ENCODE results near the gene FAM217A. TPM values are rescaled to one million over a fixed set of nuclear protein-coding genes. Genes with fewer than 3 reads are reported as not detected.
"Not testable (repeated sequence)": the region's sequence is repeated elsewhere in the genome, so short reads cannot be mapped to it uniquely, and the experiment has no call there.

FAM217A gene
- total and polyA plus RNA-seq, 10 donors, result not detected

DNA sequence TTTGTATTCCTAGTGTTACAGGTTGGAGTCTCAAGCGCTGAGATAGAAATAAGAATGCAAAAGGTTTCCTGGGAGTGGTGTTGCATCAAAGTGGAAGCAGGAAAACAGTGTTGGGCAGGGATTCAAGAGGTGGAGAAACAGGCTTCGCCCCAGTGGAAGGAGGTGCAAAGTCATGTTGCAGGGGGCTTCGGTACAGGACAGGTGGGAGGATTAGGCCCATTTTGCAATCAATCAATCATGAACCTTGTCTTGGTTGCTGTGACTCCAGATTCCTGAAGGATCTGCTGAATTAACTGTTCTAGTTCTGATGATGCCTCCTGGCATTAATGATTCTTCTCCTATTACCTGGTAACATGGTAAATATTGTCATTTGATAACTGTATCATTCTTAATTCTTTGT, 22.4 kb upstream of the FAM217A start:
- intact Hi-C loops (cut with DNase I; ENCODE audit: low total_unique reads), result no loop called here

DNA sequence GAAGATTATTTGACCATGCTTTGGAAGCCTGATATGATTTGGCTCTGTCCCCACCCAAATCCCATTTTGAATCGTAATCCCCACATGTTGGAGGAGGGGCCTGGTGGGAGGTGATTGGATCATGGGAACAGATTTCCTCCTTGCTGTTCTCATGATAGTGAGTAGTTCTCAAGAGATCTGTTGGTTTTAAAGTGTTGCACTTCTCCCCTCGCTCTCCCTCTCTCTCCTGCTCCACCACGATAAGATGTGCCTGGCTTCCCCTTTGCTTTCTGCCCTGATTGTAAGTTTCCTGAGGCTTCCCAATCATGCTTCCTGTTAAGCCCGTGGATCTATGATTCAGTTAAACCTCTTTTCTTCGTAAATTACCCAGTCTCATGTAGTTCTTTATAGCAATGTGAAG, 21.7 kb upstream of the FAM217A start:
- DNase-seq, result no peak
- Histone ChIP-seq H3K27me3 (replicated peaks in 1 of 7) (no peaks in the 10 kb centered on the region), H3K27ac (no peak overlapping the region), H3K4me3 (no peak overlapping the region), H3K4me1 (no peaks in the 10 kb centered on the region), H3K9me3 (no peaks in the 10 kb centered on the region), H3K36me3 (no peaks in the 10 kb centered on the region)
- intact Hi-C loops (cut with DNase I; ENCODE audit: low total_unique reads), result no loop called here
- WGBS, 5 donors, result 52 to 67% (median 62%) methylated on average over 5 of the region's 5 CpGs
- TF ChIP-seq POLR2A (IDR thresholded peaks at IDR 0.05) (no peak), POLR2AphosphoS5 (IDR thresholded peaks at IDR 0.05) (no peak)
- TF ChIP-seq, protein P1, sequence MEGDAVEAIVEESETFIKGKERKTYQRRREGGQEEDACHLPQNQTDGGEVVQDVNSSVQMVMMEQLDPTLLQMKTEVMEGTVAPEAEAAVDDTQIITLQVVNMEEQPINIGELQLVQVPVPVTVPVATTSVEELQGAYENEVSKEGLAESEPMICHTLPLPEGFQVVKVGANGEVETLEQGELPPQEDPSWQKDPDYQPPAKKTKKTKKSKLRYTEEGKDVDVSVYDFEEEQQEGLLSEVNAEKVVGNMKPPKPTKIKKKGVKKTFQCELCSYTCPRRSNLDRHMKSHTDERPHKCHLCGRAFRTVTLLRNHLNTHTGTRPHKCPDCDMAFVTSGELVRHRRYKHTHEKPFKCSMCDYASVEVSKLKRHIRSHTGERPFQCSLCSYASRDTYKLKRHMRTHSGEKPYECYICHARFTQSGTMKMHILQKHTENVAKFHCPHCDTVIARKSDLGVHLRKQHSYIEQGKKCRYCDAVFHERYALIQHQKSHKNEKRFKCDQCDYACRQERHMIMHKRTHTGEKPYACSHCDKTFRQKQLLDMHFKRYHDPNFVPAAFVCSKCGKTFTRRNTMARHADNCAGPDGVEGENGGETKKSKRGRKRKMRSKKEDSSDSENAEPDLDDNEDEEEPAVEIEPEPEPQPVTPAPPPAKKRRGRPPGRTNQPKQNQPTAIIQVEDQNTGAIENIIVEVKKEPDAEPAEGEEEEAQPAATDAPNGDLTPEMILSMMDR (IDR thresholded peaks at IDR 0.05 in 8 of 11, conservative IDR thresholded peaks at IDR 0.05 in 3 of 11), result no peak

More for the DNA sequence above, 22.4 kb upstream of the FAM217A start:
- 59 to 87% (median 74%) methylated on average over 3 of the region's 3 CpGs for WGBS, 5 donors
- TF ChIP-seq, protein P1 (IDR thresholded peaks at IDR 0.05 in 8 of 11, conservative IDR thresholded peaks at IDR 0.05 in 3 of 11), result no peak
- TF ChIP-seq POLR2AphosphoS5 (IDR thresholded peaks at IDR 0.05) (no peak), POLR2A (IDR thresholded peaks at IDR 0.05) (no peak)
- Histone ChIP-seq H3K27ac (no peak overlapping the region), H3K36me3 (no peaks in the 10 kb centered on the region), H3K9me3 (no peaks in the 10 kb centered on the region), H3K4me1 (no peaks in the 10 kb centered on the region), H3K27me3 (replicated peaks in 1 of 7) (no peaks in the 10 kb centered on the region), H3K4me3 (no peak overlapping the region)
- DNase-seq, result no peak

DNA sequence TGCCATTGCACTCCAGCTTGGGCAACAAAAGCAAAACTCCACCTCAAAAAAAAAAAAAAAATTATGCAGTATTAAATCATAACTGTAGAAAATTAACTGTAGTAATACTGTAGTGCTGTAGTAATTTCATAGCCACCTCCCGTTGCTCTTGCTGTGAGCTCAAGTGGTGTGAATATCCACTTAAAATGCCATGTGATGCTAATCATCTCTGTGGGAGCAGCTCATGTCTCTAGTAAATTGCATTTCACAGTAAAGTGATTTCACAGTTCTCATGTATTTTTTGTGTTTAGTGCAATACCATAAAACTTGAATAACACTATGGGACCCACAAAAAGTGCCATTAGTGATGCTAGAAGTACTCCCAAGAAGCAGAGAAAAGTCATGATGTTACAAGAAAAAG, 14.4 kb upstream of the FAM217A start:
- Histone ChIP-seq H3K9me3 (no peaks in the 10 kb centered on the region), H3K36me3 (no peaks in the 10 kb centered on the region), H3K4me3 (no peak overlapping the region), H3K4me1 (no peaks in the 10 kb centered on the region), H3K27me3 (replicated peaks in 1 of 7) (no peaks in the 10 kb centered on the region), H3K27ac (no peak overlapping the region)
- WGBS, 5 donors, result 54 to 91% (median 83%) methylated on average over 1 of the region's 1 CpG
- no peak for DNase-seq
- intact Hi-C loops (cut with DNase I; ENCODE audit: low total_unique reads), result no loop called here
- TF ChIP-seq POLR2AphosphoS5 (IDR thresholded peaks at IDR 0.05) (no peak), POLR2A (IDR thresholded peaks at IDR 0.05) (no peak)
- TF ChIP-seq, protein P1 (IDR thresholded peaks at IDR 0.05 in 8 of 11, conservative IDR thresholded peaks at IDR 0.05 in 3 of 11), result no peak

DNA sequence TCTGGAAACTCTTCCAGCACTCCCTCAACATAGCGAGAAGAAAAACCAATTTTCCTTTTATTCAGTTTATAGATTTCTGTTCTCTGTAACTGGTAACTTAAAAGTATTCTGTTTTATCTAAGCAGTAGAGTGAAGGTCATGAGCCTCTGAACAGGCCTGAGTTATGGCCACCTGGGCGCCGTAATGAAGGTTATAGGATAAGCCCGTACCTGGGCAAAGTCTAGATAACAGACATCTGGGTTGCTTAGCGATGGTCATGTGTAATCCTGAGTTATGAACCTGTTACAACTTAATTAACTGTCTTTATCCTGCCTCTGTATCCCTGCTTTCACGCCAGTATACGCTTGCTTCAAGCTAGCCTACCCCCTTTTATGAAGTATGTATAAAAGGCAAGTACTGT, 13.0 kb upstream of the FAM217A start:
- no peaks in the 10 kb centered on the region for H3K9me3 ChIP-seq
- no peaks in the 10 kb centered on the region for H3K4me1 ChIP-seq
- no peaks in the 10 kb centered on the region for H3K36me3 ChIP-seq
- WGBS, 5 donors, result 89 to 97% (median 96%) methylated on average over 7 of the region's 7 CpGs
- no peak overlapping the region for H3K27ac ChIP-seq
- intact Hi-C loops (cut with DNase I; ENCODE audit: low total_unique reads), result no loop called here
- TF ChIP-seq POLR2AphosphoS5 (IDR thresholded peaks at IDR 0.05) (no peak), POLR2A (IDR thresholded peaks at IDR 0.05) (no peak)
- TF ChIP-seq, protein P1 (IDR thresholded peaks at IDR 0.05 in 8 of 11, conservative IDR thresholded peaks at IDR 0.05 in 3 of 11), result no peak
- DNase-seq, result no peak
- H3K4me3 ChIP-seq, result no peak overlapping the region
- no peaks in the 10 kb centered on the region for H3K27me3 ChIP-seq (replicated peaks in 1 of 7)

DNA sequence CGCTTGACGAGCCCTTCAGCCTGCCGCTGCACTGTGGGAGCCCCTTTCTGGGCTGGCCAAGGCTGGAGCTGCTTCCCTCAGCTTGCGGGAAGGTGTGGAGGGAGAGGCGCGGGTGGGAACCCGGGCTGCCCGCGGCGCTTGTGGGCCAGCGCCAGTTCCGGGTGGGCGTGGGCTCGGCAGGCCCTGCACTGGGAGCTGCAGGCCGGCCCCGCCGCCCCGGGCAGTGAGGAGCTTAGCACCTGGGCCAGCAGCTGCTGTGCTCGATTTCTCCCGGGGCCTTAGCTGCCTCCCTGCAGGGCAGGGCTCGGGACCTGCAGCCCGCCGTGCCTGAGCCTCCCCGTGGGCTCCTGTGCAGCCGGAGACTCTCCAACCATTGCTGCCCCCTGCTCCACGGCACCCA, 11.1 kb upstream of the FAM217A start:
- H3K9me3 ChIP-seq; intact Hi-C loops (cut with DNase I; ENCODE audit: low total_unique reads); DNase-seq; H3K4me1 ChIP-seq; H3K36me3 ChIP-seq; H3K27ac ChIP-seq; H3K27me3 ChIP-seq (replicated peaks in 1 of 7); H3K4me3 ChIP-seq: not testable (repeated sequence)
- WGBS, 5 donors, result 83 to 98% (median 94%) methylated on average over 3 to 26 of the region's 26 CpGs

All from spleen (tissue), 11 donors.